Keratinocyte (primary cell): ENCODE measurements around the gene SVOP. TPM values are rescaled to one million over a fixed set of nuclear protein-coding genes. Genes with fewer than 3 reads are reported as not detected.

Experiments used
- DNase-seq: peaks from one replicate; pipeline ENCODE4 v3.0.0-alpha.2; 2011; ENCODE audit warnings: low read depth, missing footprints, low spot score
- FAIRE-seq: peaks from 2 replicates; lab custom pipeline; 2011; peaks lifted over from hg19 to GRCh38; lab: Jason Lieb, UNC
- H2AFZ ChIP-seq: 2 replicates; pipeline ENCODE4 v1.6.0; 2012; ENCODE audit warnings: low read length, control low read depth, inconsistent platforms; ENCODE audit not compliant: control insufficient read depth
- H3K27ac ChIP-seq: 2 replicates; pipeline ENCODE4 v1.5.1; 2011; ENCODE audit warnings: low read length; ENCODE audit not compliant: control insufficient read depth, insufficient read depth
- H3K27me3 ChIP-seq: 3 replicates; pipeline ENCODE4 v1.6.0; 2011; ENCODE audit warnings: low read length; ENCODE audit not compliant: control insufficient read depth, insufficient read depth; ENCODE audit errors: extremely low read depth
- H3K36me3 ChIP-seq, 2 experiments: 2 replicates in 1 of 2; 3 replicates in 1 of 2; pipeline ENCODE4 v1.5.1; 2011; ENCODE audit warnings: low read length in 2 of 2, mild to moderate bottlenecking in 1 of 2; ENCODE audit not compliant: control insufficient read depth in 2 of 2, insufficient read depth in 2 of 2; ENCODE audit errors: extremely low read depth in 1 of 2
- H3K4me1 ChIP-seq: 3 replicates; pipeline ENCODE4 v1.5.1; 2011; ENCODE audit warnings: low read length; ENCODE audit not compliant: control insufficient read depth, insufficient read depth; ENCODE audit errors: extremely low read depth
- H3K4me2 ChIP-seq: 3 replicates; pipeline ENCODE4 v1.6.0; 2011; ENCODE audit warnings: low read depth, low read length; ENCODE audit not compliant: control insufficient read depth, insufficient read depth; ENCODE audit errors: extremely low read depth
- H3K4me3 ChIP-seq, 3 experiments: fragments of 200-600 bp in 1 of 3; sonication (generic) in 1 of 3; 2 replicates in 2 of 3; 3 replicates in 1 of 3; pipeline ENCODE4 v1.5.1; 2011 to 2016; ENCODE audit warnings: low read length in 3 of 3, mild to moderate bottlenecking in 3 of 3, control low read depth in 2 of 3, inconsistent platforms in 1 of 3, low read depth in 1 of 3, mixed read lengths in 1 of 3, mixed run types in 1 of 3, moderate library complexity in 1 of 3; ENCODE audit not compliant: control insufficient read depth in 2 of 3, insufficient read depth in 2 of 3; ENCODE audit errors: extremely low read depth in 1 of 3
- H3K79me2 ChIP-seq: 2 replicates; pipeline ENCODE4 v1.6.0; 2012; ENCODE audit warnings: low read length; ENCODE audit not compliant: control insufficient read depth, insufficient read depth
- H3K9ac ChIP-seq: 3 replicates; pipeline ENCODE4 v1.6.0; 2011; ENCODE audit warnings: low read length; ENCODE audit not compliant: control insufficient read depth, insufficient read depth; ENCODE audit errors: extremely low read depth
- H3K9me1 ChIP-seq: 3 replicates; pipeline ENCODE4 v1.6.0; 2011; ENCODE audit warnings: low read length; ENCODE audit not compliant: control insufficient read depth, insufficient read depth; ENCODE audit errors: extremely low read depth
- H3K9me3 ChIP-seq: 2 replicates; pipeline ENCODE4 v1.5.1; 2012; ENCODE audit warnings: low read depth, low read length; ENCODE audit not compliant: control insufficient read depth
- H4K20me1 ChIP-seq: 3 replicates; pipeline ENCODE4 v1.6.0; 2011; ENCODE audit warnings: low read length; ENCODE audit not compliant: control insufficient read depth, insufficient read depth; ENCODE audit errors: extremely low read depth
- CTCF ChIP-seq, 3 experiments: IDR thresholded peaks in 1 of 3; conservative IDR thresholded peaks in 1 of 3; optimal IDR thresholded peaks in 1 of 3; 2 replicates in 2 of 3; 3 replicates in 1 of 3; pipeline versions ENCODE3 to v1.5.1; 2011; ENCODE audit warnings: low read length in 3 of 3, mild to moderate bottlenecking in 3 of 3, moderate library complexity in 2 of 3, control low read depth in 1 of 3, inconsistent platforms in 1 of 3; ENCODE audit not compliant: insufficient read depth in 2 of 3; ENCODE audit errors: extremely low read depth in 1 of 3
- EZH2 ChIP-seq: IDR thresholded peaks from one replicate; pipeline ENCODE4 v1.6.1; 2012; ENCODE audit warnings: inconsistent platforms, mild to moderate bottlenecking, low read length, moderate library complexity
- dilution Hi-C: fragments of 300-500 bp; cut with MboI; formaldehyde crosslinking; loops from one replicate; pipeline ENCODE4 v1.7.0; 2020; ENCODE audit warnings: low sequenced_read_pairs; ENCODE audit not compliant: extremely low pct_ligation_motif_present
- polyA plus RNA-seq, 5 experiments: library from polyadenylated mRNA; depleted of rRNA in 3 of 5; stranded (reverse) in 3 of 5; stranded (forward) in 1 of 5; unstranded in 1 of 5; fragments of >200 nt; gene quantifications; 1 replicate in 1 of 5; 2 replicates in 3 of 5; 3 replicates in 1 of 5; pipeline versions ENCODE4 v1.2.1 to v1.2.3, GENCODE V29; 2011 to 2012; ENCODE audit warnings: missing spikeins in 2 of 5, low read depth in 1 of 5, low replicate concordance in 1 of 5

SVOP gene
- polyA plus RNA-seq, 1 donor (not counting 4 experiments of a cell fraction or from before 2014, with no cell fraction given): not detected

GRCh38 chr12:109016978-109017377, 3.9 kb downstream of the SVOP start:
- H3K9me1 ChIP-seq: no peaks in the 10 kb centered on the region
- dilution Hi-C loops: no loop called here
- no peak for FAIRE-seq

GRCh38 chr12:109016016-109016415, 4.9 kb downstream of the SVOP start:
- dilution Hi-C loops: no loop called here
- Histone ChIP-seq H3K4me3 (no peak overlapping the region), H3K9me3 (no peaks in the 10 kb centered on the region), H3K9me1 (no peaks in the 10 kb centered on the region), H3K9ac (no peak overlapping the region), H3K27ac (no peak overlapping the region), H4K20me1 (no peaks in the 10 kb centered on the region), H2AFZ (no peak overlapping the region), H3K4me2 (no peak overlapping the region), H3K79me2 (no peaks in the 10 kb centered on the region), H3K4me1 (no peaks in the 10 kb centered on the region), H3K36me3 (no peaks in the 10 kb centered on the region), H3K27me3 (no peaks in the 10 kb centered on the region)
- FAIRE-seq: no peak
- TF ChIP-seq EZH2 (no peak), CTCF (optimal IDR thresholded peaks at IDR 0.05 in 1 of 3, IDR thresholded peaks at IDR 0.05 in 1 of 3, conservative IDR thresholded peaks at IDR 0.05 in 1 of 3; ENCODE audit: extremely low read depth in 1 of 3, insufficient read depth in 2 of 3, low read length in 3 of 3) (no peak)
- DNase-seq: no peak

More at GRCh38 chr12:109016978-109017377, 3.9 kb downstream of the SVOP start:
- no peaks in the 10 kb centered on the region for H3K4me1 ChIP-seq
- no peaks in the 10 kb centered on the region for H3K27me3 ChIP-seq
- H4K20me1 ChIP-seq: no peaks in the 10 kb centered on the region
- H3K9ac ChIP-seq: no peak overlapping the region
- H3K4me3 ChIP-seq: no peak overlapping the region
- no peak overlapping the region for H3K27ac ChIP-seq
- H3K79me2 ChIP-seq: no peaks in the 10 kb centered on the region
- no peak for DNase-seq
- no peak overlapping the region for H3K4me2 ChIP-seq
- no peaks in the 10 kb centered on the region for H3K36me3 ChIP-seq
- TF ChIP-seq CTCF (optimal IDR thresholded peaks at IDR 0.05 in 1 of 3, IDR thresholded peaks at IDR 0.05 in 1 of 3, conservative IDR thresholded peaks at IDR 0.05 in 1 of 3; ENCODE audit: extremely low read depth in 1 of 3, insufficient read depth in 2 of 3, low read length in 3 of 3) (no peak), EZH2 (no peak)
- no peaks in the 10 kb centered on the region for H3K9me3 ChIP-seq
- no peak overlapping the region for H2AFZ ChIP-seq
